DND-41 (cell line): ENCODE data around the gene PI4KB.

Source experiments
- EZH2 ChIP-seq: IDR thresholded peaks from 3 replicates; pipeline ENCODE4 v1.6.1; 2012; ENCODE audit warnings: borderline replicate concordance, low read depth, mild to moderate bottlenecking, moderate library complexity, low read length, inconsistent platforms; ENCODE audit not compliant: severe bottlenecking
- TF ChIP-seq, protein P1 (sequence below): IDR thresholded peaks from 2 replicates; pipeline ENCODE4 v1.5.1; 2012; ENCODE audit warnings: borderline replicate concordance, low read length, moderate library complexity, mild to moderate bottlenecking; ENCODE audit not compliant: poor library complexity, severe bottlenecking; ENCODE audit errors: extremely low read depth

DNA sequence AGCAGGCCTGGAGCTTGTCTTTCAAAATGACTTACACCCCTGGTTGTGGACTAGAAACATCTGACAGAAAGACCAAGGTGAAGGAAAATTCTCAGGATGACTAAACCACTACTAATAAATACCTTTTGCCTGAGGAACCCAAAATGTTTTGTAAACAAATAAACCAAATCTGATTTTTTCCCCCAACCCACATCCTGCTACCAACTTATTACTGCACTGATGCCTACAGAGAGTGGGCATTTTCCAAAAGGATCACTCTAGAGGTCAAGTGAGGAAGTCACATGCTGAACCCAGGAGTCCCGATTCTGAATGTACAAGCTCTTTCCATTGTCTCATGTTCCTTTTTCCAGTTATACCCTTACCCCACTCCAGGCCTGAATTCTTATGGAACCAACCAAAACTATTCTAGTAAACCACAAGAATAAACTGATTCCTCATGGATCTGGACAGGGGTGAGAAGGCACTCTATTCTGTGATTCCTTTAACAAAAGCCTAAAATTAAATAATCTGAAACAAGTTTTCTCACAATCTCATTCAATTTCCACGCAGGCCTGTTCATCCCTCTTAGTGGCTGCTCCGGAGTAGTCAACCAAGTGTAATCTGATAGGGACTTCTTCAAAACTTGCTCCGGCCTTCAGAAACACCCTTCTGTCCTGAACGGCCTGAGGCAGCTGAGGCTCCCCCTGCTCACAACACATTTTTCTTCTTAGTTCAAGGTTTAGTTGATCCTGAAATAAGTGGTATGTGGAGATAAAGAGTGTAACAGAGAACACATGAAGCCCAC, 1.4 kb downstream of the PI4KB start:
- TF ChIP-seq, protein P1, sequence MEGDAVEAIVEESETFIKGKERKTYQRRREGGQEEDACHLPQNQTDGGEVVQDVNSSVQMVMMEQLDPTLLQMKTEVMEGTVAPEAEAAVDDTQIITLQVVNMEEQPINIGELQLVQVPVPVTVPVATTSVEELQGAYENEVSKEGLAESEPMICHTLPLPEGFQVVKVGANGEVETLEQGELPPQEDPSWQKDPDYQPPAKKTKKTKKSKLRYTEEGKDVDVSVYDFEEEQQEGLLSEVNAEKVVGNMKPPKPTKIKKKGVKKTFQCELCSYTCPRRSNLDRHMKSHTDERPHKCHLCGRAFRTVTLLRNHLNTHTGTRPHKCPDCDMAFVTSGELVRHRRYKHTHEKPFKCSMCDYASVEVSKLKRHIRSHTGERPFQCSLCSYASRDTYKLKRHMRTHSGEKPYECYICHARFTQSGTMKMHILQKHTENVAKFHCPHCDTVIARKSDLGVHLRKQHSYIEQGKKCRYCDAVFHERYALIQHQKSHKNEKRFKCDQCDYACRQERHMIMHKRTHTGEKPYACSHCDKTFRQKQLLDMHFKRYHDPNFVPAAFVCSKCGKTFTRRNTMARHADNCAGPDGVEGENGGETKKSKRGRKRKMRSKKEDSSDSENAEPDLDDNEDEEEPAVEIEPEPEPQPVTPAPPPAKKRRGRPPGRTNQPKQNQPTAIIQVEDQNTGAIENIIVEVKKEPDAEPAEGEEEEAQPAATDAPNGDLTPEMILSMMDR: no peak
- TF ChIP-seq EZH2: no peak
